Activated naive CD4-positive, alpha-beta T cell (primary cell): ENCODE measurements around the gene MICAL3.
"Not testable (repeated sequence)": the region's sequence is repeated elsewhere in the genome, so short reads cannot be mapped to it uniquely, and the experiment has no call there.

Source experiments
- DNase-seq, 4 experiments: peaks; one replicate each; lab custom pipeline; 2025; lab: John Stamatoyannopoulos, UW

The MICAL3 gene

DNA sequence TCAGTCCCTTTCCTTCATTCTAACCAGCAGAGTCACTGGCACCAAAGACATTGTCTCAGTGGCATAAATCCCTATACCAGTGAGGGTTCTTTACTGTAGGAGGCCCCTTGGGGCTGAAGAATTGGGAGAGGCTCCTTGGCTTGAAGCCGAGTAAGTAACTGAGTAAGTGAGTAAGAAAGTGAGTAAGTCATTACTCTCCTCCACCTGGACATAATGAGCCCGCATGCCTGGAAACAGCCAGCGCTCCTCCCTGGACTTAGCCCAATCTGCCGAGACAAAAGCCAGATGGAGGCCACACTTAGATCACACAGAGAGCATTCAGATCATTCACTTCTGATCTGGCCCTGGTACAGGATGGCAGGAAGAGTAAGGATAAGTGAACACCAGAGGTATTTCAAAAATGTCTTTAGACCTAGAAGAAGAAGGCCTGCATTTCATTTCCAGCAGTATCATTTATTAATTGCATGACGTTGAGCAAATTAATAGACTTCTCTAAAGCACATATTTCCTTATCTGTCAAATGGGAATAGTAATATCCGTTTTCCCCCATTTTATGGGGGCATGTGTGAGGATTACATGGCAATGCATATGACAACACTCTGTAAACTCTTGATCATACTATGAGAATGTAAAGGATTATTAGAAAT, 8.2 kb upstream of the MICAL3 start:
- no peak for DNase-seq

GRCh38 chr22:18031695-18032454, 7.5 kb upstream of the MICAL3 start:
- no peak for DNase-seq

DNA sequence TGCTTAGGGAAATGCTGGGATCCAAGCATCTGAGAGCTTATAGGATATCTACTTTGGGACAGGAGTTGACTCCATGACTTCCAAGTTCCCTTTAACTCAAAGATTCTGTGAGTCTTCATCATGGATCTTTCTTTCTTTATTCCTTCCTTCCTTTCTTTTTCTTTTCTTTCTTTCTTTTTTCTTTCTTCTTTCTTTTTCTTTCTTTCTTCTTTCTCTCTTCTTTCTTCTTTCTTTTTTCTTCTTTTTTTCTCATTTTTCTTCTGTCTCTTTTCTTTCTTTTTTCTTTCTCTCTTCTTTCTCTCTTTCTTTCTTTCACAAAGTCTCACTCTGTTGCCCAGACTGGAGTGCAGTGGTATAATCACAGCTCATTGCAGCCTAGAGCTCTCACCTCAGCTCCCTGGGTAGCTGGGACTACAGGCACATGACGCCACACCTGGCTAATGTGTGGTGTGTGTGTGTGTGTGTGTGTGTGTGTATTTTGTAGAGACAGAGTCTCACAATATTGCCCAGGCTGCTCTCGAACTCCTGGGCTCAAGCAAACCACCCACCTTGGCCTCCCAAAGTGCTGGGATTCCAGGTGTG, 5.4 kb upstream of the MICAL3 start:
- DNase-seq = no peak

DNA sequence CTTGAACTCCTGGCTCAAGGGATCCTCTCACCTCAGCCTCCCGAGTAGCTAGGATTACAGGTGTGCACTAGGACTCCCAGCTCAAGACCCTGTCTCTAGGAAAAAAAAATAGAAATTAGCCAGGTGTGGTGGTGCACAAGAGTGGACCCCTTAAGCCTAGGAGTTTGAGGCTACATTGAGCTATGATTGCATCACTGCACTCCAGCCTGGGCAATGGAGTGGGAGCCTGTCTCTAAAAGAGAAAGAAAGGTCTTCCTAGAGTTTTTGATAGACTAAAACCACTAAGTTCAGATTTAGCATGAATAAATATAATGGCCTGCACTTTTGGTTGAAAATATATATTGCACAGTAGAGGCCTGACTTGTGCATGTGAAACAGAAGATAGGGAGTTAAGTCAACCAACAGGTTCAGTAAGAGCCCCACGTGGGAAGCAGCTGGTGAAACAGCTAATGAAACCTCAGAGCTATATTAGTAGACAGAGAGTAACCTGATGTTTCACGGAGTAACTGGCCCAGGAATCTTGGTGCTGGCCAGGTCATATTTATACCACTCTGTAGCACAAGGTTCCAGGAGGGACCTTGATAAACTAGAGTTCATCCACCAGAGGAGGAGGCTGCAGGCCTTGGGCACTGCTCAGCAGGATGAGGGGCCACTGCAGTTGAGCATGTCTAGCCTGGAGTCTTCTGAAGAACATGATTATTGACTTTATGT, 4.6 kb upstream of the MICAL3 start:
- DNase-seq = no peak

DNA sequence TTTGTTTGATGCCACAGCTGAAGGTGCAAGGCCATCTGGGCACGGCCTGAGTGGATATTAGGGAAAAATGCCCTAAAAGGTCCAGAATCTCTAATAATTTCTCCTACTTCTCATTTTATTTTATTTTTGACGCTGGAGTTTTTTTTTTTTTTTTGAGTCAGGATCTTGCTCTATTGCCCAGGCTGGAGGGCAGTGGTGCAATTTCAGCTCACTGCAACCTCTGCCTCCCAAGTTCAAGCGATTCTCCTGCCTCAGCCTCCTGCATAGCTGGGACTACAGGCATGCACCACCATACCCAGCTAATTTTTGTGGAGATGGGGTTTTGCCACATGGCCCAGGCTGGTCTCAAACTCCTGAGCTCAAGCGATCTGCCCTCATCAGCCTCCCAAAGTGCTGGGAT, 1.5 kb upstream of the MICAL3 start:
- DNase-seq = not testable (repeated sequence)

- DNase-seq = no peak
These were observed 777 bp upstream of the MICAL3 start for GRCh38 chr22:18024956-18025720.

- no peak for DNase-seq
These were observed 669 bp downstream of the MICAL3 start for GRCh38 chr22:18023509-18024275.

- no peak for DNase-seq
These were observed 1.5 kb downstream of the MICAL3 start for GRCh38 chr22:18022876-18023275.

- DNase-seq = no peak
These were observed 2.9 kb downstream of the MICAL3 start for GRCh38 chr22:18021431-18021830.

GRCh38 chr22:18020743-18021142, 3.6 kb downstream of the MICAL3 start:
- DNase-seq = not testable (repeated sequence)

- no peak for DNase-seq
These were observed 10.4 kb downstream of the MICAL3 start for GRCh38 chr22:18013947-18014346.

- DNase-seq = no peak
These were observed 10.9 kb downstream of the MICAL3 start for GRCh38 chr22:18013436-18013835.

DNA sequence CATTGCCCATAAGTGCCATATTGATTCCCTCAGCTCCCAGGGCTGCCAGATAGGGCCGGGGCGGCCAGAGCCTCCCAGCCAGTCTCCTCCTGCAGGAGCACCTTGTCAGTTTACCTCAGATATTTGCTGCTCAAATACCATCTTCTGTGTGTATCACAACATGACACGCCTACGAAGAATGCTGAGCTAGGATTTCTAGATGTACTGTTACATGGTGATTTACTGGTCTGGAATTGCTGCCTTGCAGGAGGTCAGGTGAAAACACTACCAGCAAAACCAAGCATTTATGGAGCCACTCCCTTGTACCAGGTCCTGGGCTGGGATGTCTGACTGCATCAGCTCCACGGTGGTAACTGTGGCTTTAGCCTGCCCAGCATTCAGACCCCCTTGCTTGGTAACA, 11.8 kb downstream of the MICAL3 start:
- no peak for DNase-seq

DNA sequence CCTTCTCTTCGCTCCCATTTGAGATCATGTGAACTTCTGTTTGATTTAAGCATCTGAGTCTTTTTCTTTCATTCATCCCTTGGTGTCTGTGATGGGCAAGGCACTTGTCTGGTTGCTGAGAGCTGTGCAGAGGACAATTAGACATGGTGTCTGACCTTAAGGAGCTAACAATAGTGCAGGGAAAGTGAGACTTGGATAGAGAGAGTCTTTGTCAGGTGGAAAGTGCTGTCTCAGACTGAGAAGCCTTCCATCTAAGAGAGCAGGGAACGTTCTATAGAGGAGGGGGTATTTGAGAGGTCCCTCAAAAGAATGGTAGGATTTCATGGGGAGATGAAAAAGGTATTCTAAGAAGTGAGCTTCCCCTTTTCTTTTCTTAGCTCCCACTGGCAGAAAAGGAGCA, 14.1 kb downstream of the MICAL3 start:
- DNase-seq = no peak

GRCh38 chr22:18008136-18008535, 16.2 kb downstream of the MICAL3 start:
- DNase-seq = no peak

- no peak for DNase-seq
These were observed 19.0 kb downstream of the MICAL3 start for GRCh38 chr22:18005201-18005926.

- DNase-seq = not testable (repeated sequence)
These were observed 22.5 kb downstream of the MICAL3 start for GRCh38 chr22:18001894-18002315.

DNA sequence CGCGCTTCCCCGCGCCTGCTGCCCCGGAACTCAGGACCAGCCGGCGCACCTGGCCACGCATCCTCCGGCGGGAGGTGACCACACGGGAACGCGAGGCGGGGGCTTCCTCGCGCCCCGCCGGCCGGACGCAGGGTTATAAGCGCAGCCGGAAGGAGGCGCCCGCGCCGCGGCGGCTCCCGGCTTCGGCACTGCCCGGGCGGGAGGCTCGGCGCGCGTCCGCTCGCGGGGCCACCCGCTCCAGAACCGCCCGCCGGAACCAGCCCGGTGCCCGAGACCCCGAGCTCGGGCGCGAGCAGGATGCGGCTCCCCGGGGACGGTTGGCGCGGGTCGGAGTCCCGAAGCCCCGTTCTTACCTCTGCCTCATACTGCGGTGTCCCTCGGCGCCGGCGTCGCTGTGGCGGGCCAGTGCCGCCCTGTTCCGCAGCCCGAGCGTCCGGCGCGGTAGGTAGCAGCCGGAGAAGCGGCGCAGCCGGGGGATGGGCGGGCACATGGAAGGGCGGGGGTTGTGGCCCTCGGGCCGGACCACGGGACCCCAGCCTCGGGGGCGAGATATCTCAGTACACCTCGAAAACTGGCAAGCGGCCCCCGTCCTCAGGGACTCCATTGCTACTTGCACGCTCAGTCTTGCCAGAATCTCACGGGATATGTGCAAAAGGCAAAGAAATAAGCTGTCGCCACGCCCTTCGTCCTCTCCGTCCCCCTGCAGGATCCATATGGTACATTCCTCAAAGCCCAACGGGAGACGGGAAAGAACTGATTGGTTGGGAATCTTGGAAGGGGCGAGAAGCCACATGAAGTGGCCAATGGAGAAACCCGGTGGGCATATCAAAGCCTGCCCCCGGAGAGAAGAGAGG, 23.1 kb downstream of the MICAL3 start:
- DNase-seq = peak in 2 of 4 experiments; percentile 19 to 29

GRCh38 chr22:18000441-18001039, 23.8 kb downstream of the MICAL3 start:
- no peak for DNase-seq
